ENCODE measurements around the gene SPTAN1. TPM values are rescaled to one million over a fixed set of nuclear protein-coding genes. Genes with fewer than 3 reads are reported as not detected.
A peak's percentile ranks its signal among the peaks of the same experiment; 100 is the strongest.
"Not testable (repeated sequence)": the region's sequence is repeated elsewhere in the genome, so short reads cannot be mapped to it uniquely, and the experiment has no call there.

Gene SPTAN1
- total RNA-seq, 1 donor from 2014 or later: 161 TPM

GRCh38 chr9:128553728-128554127, 1.3 kb downstream of the SPTAN1 start:
- no peak for ATAC-seq

GRCh38 chr9:128554155-128554862, 1.9 kb downstream of the SPTAN1 start:
- peak; percentile 15 for ATAC-seq

- ATAC-seq: no peak
Observed at GRCh38 chr9:128555180-128555721, 2.9 kb downstream of the SPTAN1 start.

GRCh38 chr9:128556276-128556675, 3.9 kb downstream of the SPTAN1 start:
- ATAC-seq: no peak

- no peak for ATAC-seq
Observed at GRCh38 chr9:128556926-128557634, 4.7 kb downstream of the SPTAN1 start.

- peak; percentile 85 for ATAC-seq
Observed at GRCh38 chr9:128558431-128559310, 6.3 kb downstream of the SPTAN1 start.

- no peak for ATAC-seq
Observed at GRCh38 chr9:128565578-128565977, 13.2 kb downstream of the SPTAN1 start.

GRCh38 chr9:128568470-128569078, 16.2 kb downstream of the SPTAN1 start:
- ATAC-seq: no peak

GRCh38 chr9:128575469-128575868, 23.1 kb downstream of the SPTAN1 start:
- peak; percentile 78 for ATAC-seq

- ATAC-seq: no peak
Observed at GRCh38 chr9:128575916-128576315, 23.5 kb downstream of the SPTAN1 start.

- ATAC-seq: no peak
Observed at GRCh38 chr9:128577206-128577605, 24.8 kb downstream of the SPTAN1 start.

- ATAC-seq: no peak
Observed at GRCh38 chr9:128579194-128579593, 26.8 kb downstream of the SPTAN1 start.

- ATAC-seq: no peak
Observed at GRCh38 chr9:128580731-128581130, 28.3 kb downstream of the SPTAN1 start.

GRCh38 chr9:128585155-128585554, 32.8 kb downstream of the SPTAN1 start:
- not testable (repeated sequence) for ATAC-seq

- ATAC-seq: not testable (repeated sequence)
Observed at GRCh38 chr9:128586934-128587333, 34.5 kb downstream of the SPTAN1 start.

- ATAC-seq: no peak
Observed at GRCh38 chr9:128587453-128587852, 35.1 kb downstream of the SPTAN1 start.

- ATAC-seq: no peak
Observed at GRCh38 chr9:128588581-128589233, 36.3 kb downstream of the SPTAN1 start.

GRCh38 chr9:128593039-128593438, 40.7 kb downstream of the SPTAN1 start:
- no peak for ATAC-seq

GRCh38 chr9:128593856-128594255, 41.5 kb downstream of the SPTAN1 start:
- ATAC-seq: no peak

GRCh38 chr9:128595471-128595870, 43.1 kb downstream of the SPTAN1 start:
- ATAC-seq: no peak

GRCh38 chr9:128600099-128600498, 47.7 kb downstream of the SPTAN1 start:
- ATAC-seq: no peak

- no peak for ATAC-seq
Observed at GRCh38 chr9:128603697-128604096, 51.3 kb downstream of the SPTAN1 start.
